ENCODE data around the gene MORF4L1. TPM values are rescaled to one million over a fixed set of nuclear protein-coding genes. Genes with fewer than 3 reads are reported as not detected.

Gene MORF4L1
- total RNA-seq, 1 experiment from 2014 or later: 360 TPM

DNA sequence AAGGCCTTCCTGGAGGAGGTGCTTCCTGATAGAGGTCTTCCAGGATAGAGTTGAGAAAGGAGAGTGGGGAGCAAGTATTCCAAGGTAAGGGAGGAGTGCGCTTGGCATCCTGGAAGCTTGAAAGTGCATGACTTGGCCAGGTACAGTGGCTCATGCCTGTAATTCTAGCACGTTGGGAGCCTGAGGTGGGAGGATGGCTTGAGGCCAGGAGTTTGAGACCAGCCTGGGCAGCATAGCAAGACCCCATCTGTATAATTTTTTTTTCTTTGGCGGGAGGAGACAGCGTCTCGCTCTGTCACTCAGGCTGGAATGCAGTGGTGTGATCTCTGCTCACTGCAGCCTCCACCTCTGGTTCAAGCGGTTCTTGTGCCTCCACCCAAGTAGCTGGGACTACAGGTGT, 19.2 kb upstream of the MORF4L1 start:
- no peak overlapping the region for H3K4me3 ChIP-seq (ENCODE audit: low read depth in 2 of 2, low read length in 2 of 2)
- no TSS peak for BruUV-seq (replicated peaks)
- TF ChIP-seq POLR2AphosphoS5 (IDR thresholded peaks at IDR 0.05; ENCODE audit: low read depth, low read length): no peak
- TF ChIP-seq, protein P1, sequence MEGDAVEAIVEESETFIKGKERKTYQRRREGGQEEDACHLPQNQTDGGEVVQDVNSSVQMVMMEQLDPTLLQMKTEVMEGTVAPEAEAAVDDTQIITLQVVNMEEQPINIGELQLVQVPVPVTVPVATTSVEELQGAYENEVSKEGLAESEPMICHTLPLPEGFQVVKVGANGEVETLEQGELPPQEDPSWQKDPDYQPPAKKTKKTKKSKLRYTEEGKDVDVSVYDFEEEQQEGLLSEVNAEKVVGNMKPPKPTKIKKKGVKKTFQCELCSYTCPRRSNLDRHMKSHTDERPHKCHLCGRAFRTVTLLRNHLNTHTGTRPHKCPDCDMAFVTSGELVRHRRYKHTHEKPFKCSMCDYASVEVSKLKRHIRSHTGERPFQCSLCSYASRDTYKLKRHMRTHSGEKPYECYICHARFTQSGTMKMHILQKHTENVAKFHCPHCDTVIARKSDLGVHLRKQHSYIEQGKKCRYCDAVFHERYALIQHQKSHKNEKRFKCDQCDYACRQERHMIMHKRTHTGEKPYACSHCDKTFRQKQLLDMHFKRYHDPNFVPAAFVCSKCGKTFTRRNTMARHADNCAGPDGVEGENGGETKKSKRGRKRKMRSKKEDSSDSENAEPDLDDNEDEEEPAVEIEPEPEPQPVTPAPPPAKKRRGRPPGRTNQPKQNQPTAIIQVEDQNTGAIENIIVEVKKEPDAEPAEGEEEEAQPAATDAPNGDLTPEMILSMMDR (IDR thresholded peaks at IDR 0.05): no peak
- TF ChIP-seq TCF7L2 (IDR thresholded peaks at IDR 0.05; ENCODE audit: low read depth, low read length): no peak
- TF ChIP-seq, protein P2, sequence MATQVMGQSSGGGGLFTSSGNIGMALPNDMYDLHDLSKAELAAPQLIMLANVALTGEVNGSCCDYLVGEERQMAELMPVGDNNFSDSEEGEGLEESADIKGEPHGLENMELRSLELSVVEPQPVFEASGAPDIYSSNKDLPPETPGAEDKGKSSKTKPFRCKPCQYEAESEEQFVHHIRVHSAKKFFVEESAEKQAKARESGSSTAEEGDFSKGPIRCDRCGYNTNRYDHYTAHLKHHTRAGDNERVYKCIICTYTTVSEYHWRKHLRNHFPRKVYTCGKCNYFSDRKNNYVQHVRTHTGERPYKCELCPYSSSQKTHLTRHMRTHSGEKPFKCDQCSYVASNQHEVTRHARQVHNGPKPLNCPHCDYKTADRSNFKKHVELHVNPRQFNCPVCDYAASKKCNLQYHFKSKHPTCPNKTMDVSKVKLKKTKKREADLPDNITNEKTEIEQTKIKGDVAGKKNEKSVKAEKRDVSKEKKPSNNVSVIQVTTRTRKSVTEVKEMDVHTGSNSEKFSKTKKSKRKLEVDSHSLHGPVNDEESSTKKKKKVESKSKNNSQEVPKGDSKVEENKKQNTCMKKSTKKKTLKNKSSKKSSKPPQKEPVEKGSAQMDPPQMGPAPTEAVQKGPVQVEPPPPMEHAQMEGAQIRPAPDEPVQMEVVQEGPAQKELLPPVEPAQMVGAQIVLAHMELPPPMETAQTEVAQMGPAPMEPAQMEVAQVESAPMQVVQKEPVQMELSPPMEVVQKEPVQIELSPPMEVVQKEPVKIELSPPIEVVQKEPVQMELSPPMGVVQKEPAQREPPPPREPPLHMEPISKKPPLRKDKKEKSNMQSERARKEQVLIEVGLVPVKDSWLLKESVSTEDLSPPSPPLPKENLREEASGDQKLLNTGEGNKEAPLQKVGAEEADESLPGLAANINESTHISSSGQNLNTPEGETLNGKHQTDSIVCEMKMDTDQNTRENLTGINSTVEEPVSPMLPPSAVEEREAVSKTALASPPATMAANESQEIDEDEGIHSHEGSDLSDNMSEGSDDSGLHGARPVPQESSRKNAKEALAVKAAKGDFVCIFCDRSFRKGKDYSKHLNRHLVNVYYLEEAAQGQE (IDR thresholded peaks at IDR 0.05; ENCODE audit: insufficient read depth in 1 of 2, low read depth in 2 of 2, low read length in 1 of 2): no peak
- TF ChIP-seq SIN3A (IDR thresholded peaks at IDR 0.05; ENCODE audit: borderline replicate concordance, insufficient read depth, low read depth, low read length): no peak
- in situ Hi-C loops (cut with HindIII; ENCODE audit: low pct_unique_long_range_greater_than_20kb, low sequenced_read_pairs) (no loop called here), intact Hi-C loops (cut with micrococcal nuclease; ENCODE audit: unreplicated experiment) (no loop called here)
- ChIA-PET POLR2A (no interaction called here), CTCF (no interaction called here)
- no peaks in the 10 kb centered on the region for H3K36me3 ChIP-seq (ENCODE audit: control insufficient read depth, insufficient read depth, low read length)
- no peak overlapping the region for H3K27ac ChIP-seq (ENCODE audit: low read length)
- H3K27me3 ChIP-seq (ENCODE audit: control insufficient read depth, insufficient read depth, low read length): no peaks in the 10 kb centered on the region
- no peaks in the 10 kb centered on the region for H3K9me3 ChIP-seq (ENCODE audit: control insufficient read depth, insufficient read depth, low read depth, low read length)
- no peaks in the 10 kb centered on the region for H3K4me1 ChIP-seq (ENCODE audit: control insufficient read depth, insufficient read depth, low read length)
- ATAC-seq (no peak), DNase-seq (ENCODE audit: low read depth, low spot score) (no peak)

DNA sequence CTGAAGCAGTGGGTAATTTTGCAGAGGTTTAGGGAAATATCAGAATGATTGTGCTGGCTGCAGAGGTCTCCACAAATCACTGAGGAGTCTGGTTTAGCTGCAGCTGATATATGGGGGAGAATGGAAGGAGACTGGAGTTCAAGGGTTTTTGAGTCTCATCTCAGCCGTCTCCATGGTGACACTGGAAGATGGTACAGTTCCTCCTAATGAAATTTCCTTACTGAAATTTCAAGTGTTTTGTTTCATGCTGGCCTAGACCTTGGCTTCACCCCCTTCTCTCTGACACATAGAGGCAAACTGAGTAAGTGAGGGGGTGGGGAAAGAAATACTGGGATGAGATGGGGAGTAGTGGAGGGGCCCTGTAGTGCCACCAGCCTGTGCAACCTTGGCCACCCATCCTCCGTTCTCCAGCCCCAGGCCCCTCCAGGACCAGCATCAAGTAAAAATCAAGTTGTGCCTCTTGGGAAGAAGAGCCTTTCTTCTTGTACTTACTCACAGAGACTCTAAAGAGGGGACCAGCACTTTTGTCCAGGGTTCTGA, 17.8 kb upstream of the MORF4L1 start:
- ChIA-PET POLR2A (interaction anchor here (0.7 kb wide), 1 partner anchor 17 kb away, joined by 4 read pairs; no protein-coding TSS in a partner anchor), CTCF (interaction anchor here (0.7 kb wide), 1 partner anchor 43 kb away, joined by 5 read pairs; no protein-coding TSS in a partner anchor)
- no peak overlapping the region for H3K4me3 ChIP-seq (ENCODE audit: low read depth in 2 of 2, low read length in 2 of 2)
- no peak overlapping the region for H3K27ac ChIP-seq (ENCODE audit: low read length)
- no peak for TF ChIP-seq POLR2AphosphoS5 (IDR thresholded peaks at IDR 0.05; ENCODE audit: low read depth, low read length)
- TF ChIP-seq, protein P2 (IDR thresholded peaks at IDR 0.05; ENCODE audit: insufficient read depth in 1 of 2, low read depth in 2 of 2, low read length in 1 of 2): no peak
- TF ChIP-seq SIN3A (IDR thresholded peaks at IDR 0.05; ENCODE audit: borderline replicate concordance, insufficient read depth, low read depth, low read length): no peak
- TF ChIP-seq, protein P1 (IDR thresholded peaks at IDR 0.05): no peak
- no peak for TF ChIP-seq TCF7L2 (IDR thresholded peaks at IDR 0.05; ENCODE audit: low read depth, low read length)
- no peaks in the 10 kb centered on the region for H3K36me3 ChIP-seq (ENCODE audit: control insufficient read depth, insufficient read depth, low read length)
- ATAC-seq (no peak), DNase-seq (ENCODE audit: low read depth, low spot score) (no peak)
- intact Hi-C loops (cut with micrococcal nuclease; ENCODE audit: unreplicated experiment): no loop called here
- no peaks in the 10 kb centered on the region for H3K4me1 ChIP-seq (ENCODE audit: control insufficient read depth, insufficient read depth, low read length)
- BruUV-seq (replicated peaks): no TSS peak
- in situ Hi-C loops (cut with HindIII; ENCODE audit: low pct_unique_long_range_greater_than_20kb, low sequenced_read_pairs): no loop called here
- H3K9me3 ChIP-seq (ENCODE audit: control insufficient read depth, insufficient read depth, low read depth, low read length): no peaks in the 10 kb centered on the region
- no peaks in the 10 kb centered on the region for H3K27me3 ChIP-seq (ENCODE audit: control insufficient read depth, insufficient read depth, low read length)

All from Panc1 (cell line).